Epithelial cell of proximal tubule (primary cell): Measurements from ENCODE around the gene TATDN3. TPM values are rescaled to one million over a fixed set of nuclear protein-coding genes. Genes with fewer than 3 reads are reported as not detected.

Experiments used
- DNase-seq: peaks from one replicate; pipeline ENCODE4 v3.0.0-alpha.2; 2011; ENCODE audit warnings: low read depth
- H3K4me3 ChIP-seq: 2 replicates; pipeline ENCODE4 v1.5.1; 2011; ENCODE audit warnings: low read depth, mild to moderate bottlenecking, low read length
- total RNA-seq: library from RNA; depleted of rRNA; stranded (reverse); fragments of >200 nt; gene quantifications from 2 replicates; pipeline ENCODE4 v1.2.3, GENCODE V29; 2015
- TF ChIP-seq, protein P1 (sequence below): conservative IDR thresholded peaks from 2 replicates; pipeline ENCODE4 v1.5.1; 2012; ENCODE audit warnings: low read depth, mild to moderate bottlenecking, low read length

Gene TATDN3, protein sequence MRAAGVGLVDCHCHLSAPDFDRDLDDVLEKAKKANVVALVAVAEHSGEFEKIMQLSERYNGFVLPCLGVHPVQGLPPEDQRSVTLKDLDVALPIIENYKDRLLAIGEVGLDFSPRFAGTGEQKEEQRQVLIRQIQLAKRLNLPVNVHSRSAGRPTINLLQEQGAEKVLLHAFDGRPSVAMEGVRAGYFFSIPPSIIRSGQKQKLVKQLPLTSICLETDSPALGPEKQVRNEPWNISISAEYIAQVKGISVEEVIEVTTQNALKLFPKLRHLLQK
- 10.7 and 12.9 TPM in 2 replicates for total RNA-seq

DNA sequence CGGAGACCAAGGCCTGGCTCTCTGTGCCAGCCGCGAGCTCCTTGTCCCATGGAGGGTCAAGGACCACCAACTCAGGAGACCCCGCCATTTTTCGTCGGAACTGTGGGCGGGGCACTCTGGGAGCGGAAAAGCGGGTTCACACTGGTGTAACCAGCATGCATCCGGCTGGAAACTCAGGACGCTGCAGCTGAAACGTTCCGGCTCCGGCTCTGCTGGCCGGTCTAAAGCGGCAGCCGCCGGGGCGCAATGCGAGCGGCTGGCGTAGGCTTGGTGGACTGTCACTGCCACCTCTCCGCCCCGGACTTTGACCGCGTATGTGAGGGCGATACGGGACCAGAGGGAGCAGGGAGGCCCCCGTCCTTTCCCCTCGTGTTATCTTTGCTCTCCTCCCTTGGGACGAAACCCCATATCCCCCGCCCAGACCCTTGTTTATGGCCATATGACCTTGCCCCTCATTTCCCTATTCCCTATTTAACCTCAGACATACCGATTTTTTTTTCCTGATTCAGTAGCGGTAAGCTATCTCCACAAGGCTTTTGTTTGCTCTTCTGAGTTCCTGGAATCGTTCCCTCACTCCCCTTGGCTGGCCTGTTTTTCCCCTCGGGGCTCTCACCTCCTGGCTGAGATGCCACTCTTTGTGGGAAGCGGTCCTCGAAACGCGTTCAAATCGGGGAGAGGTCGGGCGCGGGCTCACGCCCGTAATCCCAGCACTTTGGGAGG, at the start of gene TATDN3, which contains the start of gene NSL1:
TSS of gene TATDN3 (plus strand) at position 219 of the 720 bp plus-strand sequence. CDS start at position 247, 28 bp downstream.
TSS of gene NSL1 (minus strand) at position 102 of the 720 bp plus-strand sequence. CDS start at position 88, 14 bp downstream.
- DNase-seq = no peak
- H3K4me3 ChIP-seq = peak within 1 kb of the TSS; percentile 68
- TF ChIP-seq, protein P1, sequence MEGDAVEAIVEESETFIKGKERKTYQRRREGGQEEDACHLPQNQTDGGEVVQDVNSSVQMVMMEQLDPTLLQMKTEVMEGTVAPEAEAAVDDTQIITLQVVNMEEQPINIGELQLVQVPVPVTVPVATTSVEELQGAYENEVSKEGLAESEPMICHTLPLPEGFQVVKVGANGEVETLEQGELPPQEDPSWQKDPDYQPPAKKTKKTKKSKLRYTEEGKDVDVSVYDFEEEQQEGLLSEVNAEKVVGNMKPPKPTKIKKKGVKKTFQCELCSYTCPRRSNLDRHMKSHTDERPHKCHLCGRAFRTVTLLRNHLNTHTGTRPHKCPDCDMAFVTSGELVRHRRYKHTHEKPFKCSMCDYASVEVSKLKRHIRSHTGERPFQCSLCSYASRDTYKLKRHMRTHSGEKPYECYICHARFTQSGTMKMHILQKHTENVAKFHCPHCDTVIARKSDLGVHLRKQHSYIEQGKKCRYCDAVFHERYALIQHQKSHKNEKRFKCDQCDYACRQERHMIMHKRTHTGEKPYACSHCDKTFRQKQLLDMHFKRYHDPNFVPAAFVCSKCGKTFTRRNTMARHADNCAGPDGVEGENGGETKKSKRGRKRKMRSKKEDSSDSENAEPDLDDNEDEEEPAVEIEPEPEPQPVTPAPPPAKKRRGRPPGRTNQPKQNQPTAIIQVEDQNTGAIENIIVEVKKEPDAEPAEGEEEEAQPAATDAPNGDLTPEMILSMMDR = no peak

DNA sequence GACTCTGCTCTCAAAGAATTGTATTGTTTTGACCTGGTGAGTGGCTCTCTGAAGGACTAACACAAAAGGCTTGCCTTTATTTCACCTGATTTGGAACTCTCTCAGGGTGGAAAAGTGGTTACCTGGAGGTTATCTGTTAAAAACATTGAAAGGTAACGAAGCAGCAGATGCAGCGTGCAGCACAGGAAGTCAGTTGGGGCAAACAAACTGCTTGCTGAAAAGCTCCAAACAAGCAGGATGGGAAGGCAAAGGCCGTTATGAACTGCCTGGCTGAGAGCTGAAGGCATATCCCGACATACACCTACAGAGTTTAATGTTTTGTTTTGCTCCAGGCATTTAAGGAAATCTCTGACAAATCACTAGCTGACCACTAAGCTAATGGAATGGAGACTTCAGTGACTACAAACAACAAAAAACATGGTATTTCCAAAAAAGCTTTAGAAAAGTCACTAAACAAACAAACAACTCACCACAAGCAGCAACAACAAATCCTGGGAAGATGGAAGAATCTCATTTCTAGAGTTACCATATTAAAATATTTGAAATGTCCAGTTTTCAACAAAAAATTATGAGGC, 47.7 kb upstream of the TATDN3 start:
- DNase-seq = no peak
- H3K4me3 ChIP-seq = no peak overlapping the region
- TF ChIP-seq, protein P1 = no peak

DNA sequence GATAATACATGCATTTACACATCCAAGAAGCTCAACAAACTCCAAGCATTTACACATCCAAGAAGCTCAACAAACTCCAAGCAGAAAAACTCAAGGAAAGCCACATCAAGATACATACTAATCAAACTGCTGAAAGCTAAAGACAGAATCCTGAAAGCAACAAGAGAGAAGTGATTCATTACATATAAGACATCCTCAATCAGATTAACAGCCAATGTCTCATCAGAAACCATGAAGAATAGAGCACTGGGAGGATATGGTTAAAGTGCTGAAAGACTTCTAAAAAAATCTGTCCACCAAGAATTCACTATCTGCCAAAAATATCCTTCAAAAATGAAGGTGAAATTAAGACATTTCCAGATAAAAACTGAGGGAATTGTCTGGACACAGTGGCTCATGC, 46.4 kb upstream of the TATDN3 start:
- no peak for DNase-seq
- TF ChIP-seq, protein P1 = no peak
- no peak overlapping the region for H3K4me3 ChIP-seq

DNA sequence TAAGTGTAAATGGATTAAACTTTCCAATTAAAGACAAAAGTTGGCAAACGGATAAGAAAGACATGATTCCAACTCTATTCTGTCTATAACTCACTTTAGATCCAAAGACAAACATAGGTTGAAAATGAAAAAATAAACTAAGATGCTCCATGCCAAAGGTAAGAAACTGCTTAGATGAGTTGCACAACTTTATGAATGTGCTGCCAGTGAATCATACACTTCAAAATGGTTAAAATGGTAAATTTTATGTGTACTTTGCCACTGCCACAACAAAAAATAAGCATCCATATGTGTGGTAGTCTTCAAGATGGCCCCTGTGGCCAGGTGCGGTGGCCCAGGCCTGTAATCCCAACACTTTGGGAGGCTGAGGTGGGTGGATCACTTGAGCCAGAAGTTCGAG, 45.1 kb upstream of the TATDN3 start:
- H3K4me3 ChIP-seq = no peak overlapping the region
- no peak for DNase-seq
- TF ChIP-seq, protein P1 = no peak

DNA sequence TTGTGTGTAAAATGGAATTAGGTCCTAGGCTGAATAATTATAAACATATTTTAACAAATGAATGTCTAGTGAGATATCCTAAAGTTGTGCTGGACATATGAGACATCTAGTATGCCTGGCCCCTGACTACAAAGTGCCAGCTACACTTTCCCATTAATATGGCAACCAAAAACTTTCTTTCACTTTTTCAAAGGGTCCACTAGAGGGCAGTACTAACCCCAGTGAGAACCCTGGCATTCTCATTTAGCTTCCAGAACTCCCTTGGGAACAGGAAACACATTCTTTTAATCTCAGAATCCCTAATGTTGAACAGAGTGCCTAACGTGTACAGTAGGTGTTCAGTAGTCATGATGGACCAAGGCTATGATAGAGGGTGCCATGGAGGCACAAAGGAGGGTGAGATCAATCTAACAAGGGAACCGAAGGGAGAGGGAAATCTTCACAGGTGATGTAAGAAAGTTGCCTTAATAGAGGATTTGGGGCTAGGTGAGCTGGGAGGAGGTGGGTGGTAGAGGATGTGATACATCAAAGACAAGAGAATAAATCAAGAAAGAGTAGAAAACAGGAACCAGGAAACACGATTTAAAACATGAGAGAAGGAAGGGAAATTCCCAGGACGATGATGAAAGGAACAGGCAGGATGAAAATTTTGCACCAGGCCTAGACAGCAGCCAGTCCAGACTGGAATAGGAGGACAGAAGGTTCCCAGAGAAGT, 41.7 kb upstream of the TATDN3 start:
- H3K4me3 ChIP-seq = no peak overlapping the region
- TF ChIP-seq, protein P1 = peak; percentile 88
- peak; percentile 30 for DNase-seq

DNA sequence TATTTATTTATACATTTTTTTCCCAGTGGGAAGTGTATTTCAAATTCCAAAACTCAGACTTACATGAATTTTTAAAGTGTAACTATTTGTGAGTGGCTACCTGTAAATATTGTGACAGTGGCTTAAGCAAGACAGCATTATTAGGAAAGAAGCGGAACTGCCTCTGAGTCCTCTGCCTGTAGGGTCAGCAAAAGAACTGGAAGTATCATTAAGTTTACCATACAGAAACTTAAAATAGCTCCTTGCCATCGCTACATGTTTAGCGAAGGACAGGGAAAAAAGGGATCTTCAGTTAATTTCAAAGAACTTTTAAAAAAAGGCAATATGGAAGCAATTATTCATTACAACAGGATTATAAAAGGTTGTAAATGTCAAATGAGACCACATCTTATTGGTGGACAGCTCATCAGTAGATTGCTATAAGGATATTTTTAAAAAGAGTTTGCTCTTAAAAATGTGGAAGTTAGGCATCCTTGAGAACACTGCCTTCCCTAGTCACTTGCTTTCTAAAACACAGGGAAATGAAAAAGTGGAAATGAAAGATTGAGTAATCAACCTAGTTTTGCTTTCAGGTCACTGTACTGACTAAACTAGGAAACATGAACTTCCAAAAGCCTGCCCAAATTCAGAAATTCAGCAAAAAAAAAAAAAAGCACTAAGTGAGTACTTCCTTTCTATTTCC, 39.3 kb upstream of the TATDN3 start:
- H3K4me3 ChIP-seq = no peak overlapping the region
- TF ChIP-seq, protein P1 = no peak
- DNase-seq = no peak
